ENCODE results near the gene DGKB. TPM values are rescaled to one million over a fixed set of nuclear protein-coding genes. Genes with fewer than 3 reads are reported as not detected.

Gene DGKB
- total RNA-seq, 4 donors from 2014 or later = 0.07 to 0.95 (median 0.34) TPM

- H3K4me1 ChIP-seq = no peaks in the 10 kb centered on the region
- no peaks in the 10 kb centered on the region for H3K9me3 ChIP-seq
- ATAC-seq = no peak
- TF ChIP-seq POLR2A (IDR thresholded peaks at IDR 0.05) (no peak), CTCF (IDR thresholded peaks at IDR 0.05 in 4 of 5, conservative IDR thresholded peaks at IDR 0.05 in 1 of 5) (no peak)
- intact Hi-C loops (cut with DNase I; ENCODE audit: low total_unique reads) (no loop called here), in situ Hi-C loops (cut with MboI; ENCODE audit: low sequenced_read_pairs in 4 of 4) (no loop called here)
- no peak overlapping the region for H3K4me3 ChIP-seq
- no peaks in the 10 kb centered on the region for H3K27me3 ChIP-seq
- no peak overlapping the region for H3K27ac ChIP-seq
- no peaks in the 10 kb centered on the region for H3K36me3 ChIP-seq
- DNase-seq = no peak
These were observed 151.1 kb downstream of the DGKB start for GRCh38 chr7:14751461-14751860.

GRCh38 chr7:14748461-14748860 is 154.1 kb downstream of the DGKB start:
- TF ChIP-seq CTCF (IDR thresholded peaks at IDR 0.05 in 4 of 5, conservative IDR thresholded peaks at IDR 0.05 in 1 of 5) = no peak
- TF ChIP-seq POLR2A (IDR thresholded peaks at IDR 0.05) = no peak
- no peak for ATAC-seq
- Histone ChIP-seq H3K4me3 (no peak overlapping the region), H3K27me3 (no peaks in the 10 kb centered on the region), H3K9me3 (no peaks in the 10 kb centered on the region), H3K27ac (no peak overlapping the region), H3K36me3 (no peaks in the 10 kb centered on the region), H3K4me1 (no peaks in the 10 kb centered on the region)
- intact Hi-C loops (cut with DNase I; ENCODE audit: low total_unique reads) = no loop called here
- in situ Hi-C loops (cut with MboI; ENCODE audit: low sequenced_read_pairs in 4 of 4) = no loop called here
- no peak for DNase-seq

GRCh38 chr7:14747701-14748100 is 154.8 kb downstream of the DGKB start:
- H3K4me1 ChIP-seq = no peaks in the 10 kb centered on the region
- no peak overlapping the region for H3K27ac ChIP-seq
- H3K9me3 ChIP-seq = no peaks in the 10 kb centered on the region
- TF ChIP-seq CTCF (IDR thresholded peaks at IDR 0.05 in 4 of 5, conservative IDR thresholded peaks at IDR 0.05 in 1 of 5) = no peak
- no peak for TF ChIP-seq POLR2A (IDR thresholded peaks at IDR 0.05)
- intact Hi-C loops (cut with DNase I; ENCODE audit: low total_unique reads) (no loop called here), in situ Hi-C loops (cut with MboI; ENCODE audit: low sequenced_read_pairs in 4 of 4) (no loop called here)
- DNase-seq (no peak), ATAC-seq (no peak)
- H3K27me3 ChIP-seq = no peaks in the 10 kb centered on the region
- H3K36me3 ChIP-seq = no peaks in the 10 kb centered on the region
- no peak overlapping the region for H3K4me3 ChIP-seq

GRCh38 chr7:14745076-14745475 is 157.5 kb downstream of the DGKB start:
- H3K9me3 ChIP-seq = no peaks in the 10 kb centered on the region

More at GRCh38 chr7:14745076-14745475, 157.5 kb downstream of the DGKB start:
- intact Hi-C loops (cut with DNase I; ENCODE audit: low total_unique reads) (no loop called here), in situ Hi-C loops (cut with MboI; ENCODE audit: low sequenced_read_pairs in 4 of 4) (no loop called here)
- Histone ChIP-seq H3K36me3 (no peaks in the 10 kb centered on the region), H3K27ac (no peak overlapping the region), H3K4me3 (no peak overlapping the region), H3K4me1 (no peaks in the 10 kb centered on the region), H3K27me3 (no peaks in the 10 kb centered on the region)
- DNase-seq (no peak), ATAC-seq (no peak)
- TF ChIP-seq POLR2A (IDR thresholded peaks at IDR 0.05) = no peak
- TF ChIP-seq CTCF (IDR thresholded peaks at IDR 0.05 in 4 of 5, conservative IDR thresholded peaks at IDR 0.05 in 1 of 5) = no peak
